ENCODE data around the gene TUBB3.
A peak's percentile ranks its signal among the peaks of the same experiment; 100 is the strongest.
"Not testable (repeated sequence)": the region's sequence is repeated elsewhere in the genome, so short reads cannot be mapped to it uniquely, and the experiment has no call there.

The TUBB3 gene

GRCh38 chr16:89919535-89920406 is 3.4 kb upstream of the TUBB3 start:
- no peak for DNase-seq

DNA sequence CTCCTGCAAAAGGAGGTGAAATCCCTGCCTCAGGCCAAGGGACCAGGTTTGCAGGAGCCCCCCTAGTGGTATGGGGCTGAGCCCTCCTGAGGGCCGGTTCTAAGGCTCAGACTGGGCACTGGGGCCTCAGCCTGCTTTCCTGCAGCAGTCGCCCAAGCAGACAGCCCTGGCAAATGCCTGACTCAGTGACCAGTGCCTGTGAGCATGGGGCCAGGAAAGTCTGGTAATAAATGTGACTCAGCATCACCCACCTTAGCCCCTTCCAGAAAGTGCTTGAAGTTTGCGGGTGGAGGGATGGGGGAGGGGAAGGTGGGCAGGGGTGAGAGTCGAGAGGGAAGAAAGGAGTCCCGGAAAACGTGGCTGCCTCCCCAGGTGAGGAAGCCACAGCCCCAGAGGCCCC is 2.4 kb upstream of the TUBB3 start:
- no peak for DNase-seq

DNA sequence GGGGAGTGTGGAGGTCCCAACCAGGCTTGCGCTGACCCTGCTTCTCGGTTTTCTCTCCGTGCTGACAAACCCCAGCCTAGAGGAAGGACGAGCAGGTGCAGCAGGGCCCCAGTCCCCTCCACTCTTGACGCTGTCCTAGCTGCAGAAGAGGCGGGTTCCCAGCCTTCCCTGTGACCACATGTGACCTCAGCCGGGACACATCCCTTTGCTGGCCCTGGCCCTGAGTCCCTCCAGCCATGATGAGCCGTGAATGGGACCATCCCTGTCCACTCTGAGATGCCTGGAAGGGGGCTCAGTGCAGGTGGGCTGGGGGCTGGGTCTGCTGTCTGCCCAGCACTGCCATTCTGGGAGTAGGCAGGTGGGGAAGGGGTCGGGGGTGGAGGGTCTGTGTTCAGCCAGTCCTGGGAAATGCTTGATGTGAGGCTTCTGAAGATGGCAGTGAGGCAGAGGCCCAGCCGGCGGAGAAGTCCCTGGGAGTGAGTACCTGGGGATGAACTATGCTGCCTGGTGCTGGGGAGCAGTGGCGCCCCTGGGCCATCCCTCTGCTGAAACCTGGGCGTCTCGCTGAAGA is 1.9 kb upstream of the TUBB3 start:
- DNase-seq: no peak

DNA sequence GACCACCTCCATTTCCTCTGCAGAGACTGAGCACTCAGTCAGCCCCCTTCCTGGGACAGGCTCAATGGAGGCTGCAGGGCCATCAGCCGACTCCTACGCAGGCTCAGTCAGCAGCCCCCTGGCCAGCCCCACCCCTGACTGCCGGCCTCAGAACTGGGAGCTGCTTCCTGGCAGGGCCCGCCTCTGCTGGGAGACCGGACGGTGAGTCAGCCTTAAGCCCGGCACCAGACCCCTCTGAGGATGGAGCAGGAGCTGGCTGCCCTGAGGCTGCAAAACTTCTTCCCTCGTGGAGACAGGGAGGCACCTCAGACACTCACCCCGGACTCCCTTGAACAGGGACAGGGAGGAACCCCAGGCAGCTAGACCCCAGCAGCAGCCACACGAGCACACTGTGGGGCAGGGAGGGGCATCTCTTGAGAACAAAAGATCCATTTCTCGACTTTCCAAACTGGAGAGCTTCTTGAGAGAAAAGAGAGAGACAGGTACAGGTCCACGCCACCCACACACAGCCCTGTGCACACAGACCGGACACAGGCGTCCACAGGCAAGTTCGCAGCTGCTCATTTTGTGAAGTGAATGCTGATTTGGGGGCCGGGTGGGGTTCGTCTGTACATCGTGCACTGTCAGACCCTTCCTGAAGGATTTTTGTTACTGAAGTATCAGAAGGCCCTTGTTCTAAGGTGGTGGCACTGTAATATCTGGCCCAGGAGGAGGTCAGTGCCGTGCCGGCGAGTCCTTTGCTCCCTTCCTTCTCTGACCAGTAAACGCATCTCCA is 1.3 kb upstream of the TUBB3 start:
- no peak for DNase-seq

DNA sequence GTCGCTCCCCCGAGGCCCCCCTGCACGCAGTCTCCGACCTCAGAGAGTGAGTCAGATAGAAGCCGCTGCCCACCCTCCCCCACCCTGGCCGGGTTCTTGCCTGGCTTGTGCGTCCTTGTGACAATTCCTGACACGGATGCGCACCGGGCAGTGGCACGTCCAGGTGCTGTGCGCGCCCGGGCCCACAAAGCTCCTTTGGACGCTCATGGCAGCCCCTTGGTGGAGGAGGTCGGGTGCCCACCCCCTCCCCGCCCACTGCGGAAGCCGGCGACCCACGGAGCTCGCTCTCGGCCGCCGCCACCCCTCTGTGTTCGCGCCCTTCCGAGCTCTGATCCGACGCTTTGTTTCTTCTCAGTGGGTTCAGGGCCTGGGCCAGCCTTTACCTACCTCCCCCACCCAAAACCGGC is 662 bp upstream of the TUBB3 start:
- DNase-seq: peak; percentile 35

DNA sequence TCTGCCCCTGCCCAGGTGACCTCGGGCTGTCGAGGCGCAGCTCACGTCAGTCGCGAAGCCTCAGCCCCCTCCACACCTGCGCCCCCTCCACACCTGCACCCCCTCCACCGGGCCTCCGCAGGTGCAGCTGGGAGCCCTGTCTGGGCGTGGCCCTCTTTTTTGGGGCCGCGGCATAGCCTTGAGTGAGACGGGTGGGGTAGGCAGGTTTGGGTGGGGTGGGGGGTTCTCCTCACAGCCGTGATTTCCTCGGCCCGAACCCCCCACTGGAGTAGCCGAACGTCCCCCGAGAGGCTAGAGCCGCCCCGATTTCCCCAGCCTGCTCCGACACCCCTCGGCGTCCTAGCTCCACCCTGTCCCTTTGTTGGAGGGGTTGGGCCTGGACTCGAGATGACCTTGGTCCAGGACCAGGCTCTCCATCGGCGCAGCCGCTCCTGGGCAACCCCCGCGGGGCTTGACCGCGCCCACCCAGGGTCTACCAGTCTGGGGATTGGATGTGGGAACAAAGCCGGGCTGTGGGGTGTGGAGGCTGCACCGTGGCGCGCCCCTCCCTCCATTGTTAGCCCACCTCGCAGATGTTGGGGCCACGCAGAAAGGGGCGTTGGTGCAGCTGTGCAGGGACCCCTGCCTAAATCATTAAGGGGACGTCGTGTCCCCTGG is 626 bp downstream of the TUBB3 start:
- no peak for DNase-seq

DNA sequence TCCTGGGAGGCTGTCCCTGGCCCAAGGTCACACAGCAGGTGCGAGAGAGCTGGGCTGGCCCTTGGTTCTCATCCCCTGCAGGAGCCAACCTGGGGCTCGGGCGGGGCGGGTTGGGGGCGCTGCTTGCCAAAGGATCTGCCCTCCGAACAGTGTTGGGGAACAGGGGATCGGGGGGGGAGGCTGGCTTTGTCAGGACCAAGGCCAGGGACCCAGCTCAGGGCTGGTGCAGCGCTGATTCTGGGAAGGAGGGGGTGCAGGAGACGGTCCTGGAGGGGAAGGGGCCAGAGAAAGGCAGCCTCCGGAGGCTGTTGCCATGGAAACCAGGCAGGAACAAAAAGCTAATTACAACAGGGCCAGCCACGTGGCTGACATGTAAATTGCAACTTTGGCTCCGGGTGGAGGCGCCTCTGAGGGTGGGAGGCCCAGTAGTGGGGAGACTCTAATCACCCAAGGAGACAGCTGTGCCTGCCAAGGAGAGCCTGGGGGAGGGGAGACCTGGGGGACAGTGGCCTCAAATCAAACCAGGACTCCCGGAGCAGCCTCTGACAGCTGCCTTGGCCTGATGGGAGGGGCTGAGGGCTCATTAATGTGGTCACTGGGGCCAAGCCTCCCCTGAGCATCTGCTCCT is 1.3 kb downstream of the TUBB3 start:
- DNase-seq: no peak

DNA sequence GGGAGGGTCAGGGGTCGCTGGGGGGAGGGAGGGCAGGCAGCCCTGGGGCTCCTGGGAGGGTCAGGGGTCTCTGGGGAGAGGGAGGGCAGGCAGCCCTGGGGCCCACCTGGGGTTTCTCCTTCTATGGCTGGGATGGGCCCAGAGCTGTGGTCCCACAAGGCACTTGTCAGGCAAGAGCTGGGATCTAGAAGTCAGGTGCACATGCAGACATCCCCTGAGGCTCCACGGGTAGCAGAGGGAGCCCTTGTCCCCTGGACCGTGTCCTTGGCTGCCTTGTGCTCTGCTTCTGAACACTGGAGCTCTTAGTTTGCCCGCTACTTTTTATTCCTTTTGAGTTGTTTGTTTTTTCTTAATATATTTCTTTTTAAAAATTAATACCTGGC is 1.8 kb downstream of the TUBB3 start:
- no peak for DNase-seq

GRCh38 chr16:89925596-89926079 is 2.5 kb downstream of the TUBB3 start:
- no peak for DNase-seq

GRCh38 chr16:89931305-89931896 is 8.3 kb downstream of the TUBB3 start:
- no peak for DNase-seq

DNA sequence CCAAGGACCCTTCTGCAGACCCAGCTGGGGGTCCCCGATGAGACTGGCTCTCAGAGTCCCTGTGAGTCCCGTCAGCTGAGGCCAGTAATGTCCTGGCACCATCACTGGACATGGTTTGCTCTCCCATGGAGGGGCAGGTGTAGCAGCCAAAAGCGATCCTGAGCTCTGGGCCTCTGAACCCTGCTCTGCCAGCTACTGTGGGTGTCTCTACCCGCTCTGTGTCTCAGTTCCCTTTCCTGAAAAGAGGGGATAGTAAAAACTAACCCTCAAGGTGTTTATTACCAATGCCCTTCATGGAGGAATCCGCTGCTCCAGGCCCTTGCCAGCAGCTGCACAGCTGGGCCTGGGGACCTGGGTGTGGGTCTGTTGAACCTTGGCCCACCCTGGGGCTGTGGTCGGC is 8.8 kb downstream of the TUBB3 start:
- no peak for DNase-seq

DNA sequence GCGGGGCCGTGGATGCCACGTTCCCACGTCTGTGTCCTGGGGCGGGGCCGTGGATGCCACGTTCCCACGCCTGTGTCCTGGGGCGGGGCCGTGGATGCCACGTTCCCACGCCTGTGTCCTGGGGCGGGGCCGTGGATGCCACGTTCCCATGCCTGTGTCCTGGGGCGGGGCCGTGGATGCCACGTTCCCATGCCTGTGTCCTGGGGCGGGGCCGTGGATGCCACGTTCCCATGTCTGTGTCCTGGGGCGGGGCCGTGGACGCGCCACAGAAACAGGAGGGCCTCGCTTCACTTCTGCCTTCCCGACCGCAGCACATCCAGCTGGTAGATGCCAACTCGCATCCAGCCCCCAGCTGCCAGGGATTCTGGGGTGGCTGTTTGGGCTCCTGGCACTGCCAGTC is 10.9 kb downstream of the TUBB3 start:
- DNase-seq: not testable (repeated sequence)

DNA sequence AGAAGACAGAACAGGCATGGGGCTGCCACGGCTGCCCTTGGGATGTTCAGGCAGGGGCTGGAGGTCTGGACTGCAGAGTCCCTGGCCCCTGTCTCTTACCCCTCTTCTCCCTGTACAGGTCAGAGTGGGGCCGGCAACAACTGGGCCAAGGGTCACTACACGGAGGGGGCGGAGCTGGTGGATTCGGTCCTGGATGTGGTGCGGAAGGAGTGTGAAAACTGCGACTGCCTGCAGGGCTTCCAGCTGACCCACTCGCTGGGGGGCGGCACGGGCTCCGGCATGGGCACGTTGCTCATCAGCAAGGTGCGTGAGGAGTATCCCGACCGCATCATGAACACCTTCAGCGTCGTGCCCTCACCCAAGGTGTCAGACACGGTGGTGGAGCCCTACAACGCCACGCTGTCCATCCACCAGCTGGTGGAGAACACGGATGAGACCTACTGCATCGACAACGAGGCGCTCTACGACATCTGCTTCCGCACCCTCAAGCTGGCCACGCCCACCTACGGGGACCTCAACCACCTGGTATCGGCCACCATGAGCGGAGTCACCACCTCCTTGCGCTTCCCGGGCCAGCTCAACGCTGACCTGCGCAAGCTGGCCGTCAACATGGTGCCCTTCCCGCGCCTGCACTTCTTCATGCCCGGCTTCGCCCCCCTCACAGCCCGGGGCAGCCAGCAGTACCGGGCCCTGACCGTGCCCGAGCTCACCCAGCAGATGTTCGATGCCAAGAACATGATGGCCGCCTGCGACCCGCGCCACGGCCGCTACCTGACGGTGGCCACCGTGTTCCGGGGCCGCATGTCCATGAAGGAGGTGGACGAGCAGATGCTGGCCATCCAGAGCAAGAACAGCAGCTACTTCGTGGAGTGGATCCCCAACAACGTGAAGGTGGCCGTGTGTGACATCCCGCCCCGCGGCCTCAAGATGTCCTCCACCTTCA is 11.7 kb downstream of the TUBB3 start:
- no peak for DNase-seq

DNA sequence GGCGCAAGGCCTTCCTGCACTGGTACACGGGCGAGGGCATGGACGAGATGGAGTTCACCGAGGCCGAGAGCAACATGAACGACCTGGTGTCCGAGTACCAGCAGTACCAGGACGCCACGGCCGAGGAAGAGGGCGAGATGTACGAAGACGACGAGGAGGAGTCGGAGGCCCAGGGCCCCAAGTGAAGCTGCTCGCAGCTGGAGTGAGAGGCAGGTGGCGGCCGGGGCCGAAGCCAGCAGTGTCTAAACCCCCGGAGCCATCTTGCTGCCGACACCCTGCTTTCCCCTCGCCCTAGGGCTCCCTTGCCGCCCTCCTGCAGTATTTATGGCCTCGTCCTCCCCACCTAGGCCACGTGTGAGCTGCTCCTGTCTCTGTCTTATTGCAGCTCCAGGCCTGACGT is 12.5 kb downstream of the TUBB3 start:
- not testable (repeated sequence) for DNase-seq

- DNase-seq: no peak
Measured at GRCh38 chr16:89936034-89936433, 12.9 kb downstream of the TUBB3 start.

DNA sequence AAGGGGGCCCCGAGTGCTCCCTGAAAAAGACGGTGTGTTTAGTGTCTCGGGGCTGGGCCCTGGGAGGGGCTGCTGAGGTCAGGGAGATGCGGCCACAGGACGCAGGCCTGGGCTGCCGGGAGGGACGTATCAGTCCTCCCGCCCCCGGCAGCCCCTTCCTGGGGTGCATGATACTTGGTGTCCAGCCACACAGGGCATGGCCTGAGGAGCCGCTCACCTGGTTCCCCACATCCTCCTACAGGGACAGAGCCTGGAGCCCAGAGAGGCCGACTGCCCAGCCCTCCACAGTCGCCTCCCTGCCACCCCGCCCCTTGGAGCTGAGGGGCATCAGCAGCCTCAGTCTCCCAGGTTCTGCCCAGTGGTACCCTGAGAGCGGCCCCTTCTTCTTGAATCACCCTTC is 13.4 kb downstream of the TUBB3 start:
- no peak for DNase-seq

DNA sequence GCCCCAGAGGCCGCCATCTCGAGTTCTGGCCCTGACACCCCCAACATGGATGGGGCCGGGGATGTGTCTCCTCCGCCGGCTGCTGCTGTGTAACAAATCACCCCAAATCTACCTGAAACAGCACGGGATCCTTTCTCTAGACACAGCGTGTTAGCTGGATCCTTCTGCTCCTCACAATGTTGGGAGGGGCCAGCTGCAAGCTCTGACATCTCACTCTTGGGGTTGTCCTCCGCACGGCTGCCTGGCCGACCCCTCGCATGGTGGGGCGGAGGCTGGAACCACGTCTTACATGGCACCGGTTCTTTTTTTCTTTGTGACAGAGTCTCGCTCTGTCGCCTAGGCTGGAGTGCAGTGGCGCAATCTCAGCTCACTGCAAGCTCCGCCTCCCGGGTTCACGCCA is 13.8 kb downstream of the TUBB3 start:
- DNase-seq: no peak

DNA sequence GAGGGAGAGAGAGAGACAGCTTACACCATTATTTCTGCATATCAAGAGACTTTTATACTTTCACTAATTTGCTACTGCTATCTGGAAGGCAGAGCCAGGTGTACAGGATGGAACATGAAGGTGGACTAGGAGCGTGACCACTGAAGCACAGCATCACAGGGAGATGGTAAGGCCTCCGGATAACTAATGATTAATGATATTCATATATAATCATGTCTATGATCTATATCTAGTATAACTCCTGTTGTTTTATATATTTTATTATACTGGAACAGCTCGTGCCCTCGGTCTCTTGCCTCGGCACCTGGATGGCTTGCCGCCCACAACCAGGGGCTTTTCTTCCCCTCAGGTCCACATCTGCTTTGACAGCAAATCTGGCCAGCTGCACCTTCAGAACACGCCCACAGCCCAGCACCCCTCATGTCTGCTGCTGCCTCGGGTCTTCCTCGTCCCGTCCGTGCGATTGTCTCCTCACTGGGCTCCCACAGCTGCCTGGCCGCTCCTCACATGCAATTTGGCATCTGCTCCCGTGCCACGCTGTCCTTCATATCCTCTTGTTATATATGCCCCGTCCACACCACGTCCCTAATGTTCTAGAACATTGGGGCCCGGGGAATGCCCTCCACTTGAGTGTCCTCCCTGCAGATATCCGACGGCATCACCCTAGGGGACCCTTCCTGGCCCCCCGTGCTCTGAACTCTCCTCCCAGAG is 15.2 kb downstream of the TUBB3 start:
- no peak for DNase-seq

- DNase-seq: no peak
Measured at GRCh38 chr16:89944773-89945172, 21.6 kb downstream of the TUBB3 start.

DNA sequence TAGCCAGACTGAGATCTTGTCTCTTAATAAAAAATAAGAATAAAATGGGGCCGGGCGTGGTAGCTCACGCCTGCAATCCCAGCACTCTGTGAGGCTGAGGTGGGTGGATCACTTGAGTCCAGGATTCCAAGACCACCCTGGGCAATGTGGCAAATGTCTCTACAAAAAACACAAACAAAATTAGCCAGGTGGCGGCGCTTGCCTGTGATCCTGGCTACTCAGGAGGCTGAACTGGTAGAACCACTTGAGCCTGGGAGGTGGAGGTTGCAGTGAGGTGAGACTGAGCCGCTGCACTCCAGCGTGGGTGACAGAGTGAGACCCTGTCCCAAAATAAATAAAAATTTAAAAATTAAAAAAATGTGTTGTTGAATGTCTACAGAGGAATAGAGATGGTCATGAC is 22.5 kb downstream of the TUBB3 start:
- DNase-seq: no peak

- no peak for DNase-seq
Measured at GRCh38 chr16:89946515-89946914, 23.4 kb downstream of the TUBB3 start.
